HG03064 (cell line): ENCODE measurements around the gene MYL12B.
"Not testable (repeated sequence)": the region's sequence is repeated elsewhere in the genome, so short reads cannot be mapped to it uniquely, and the experiment has no call there.

ENCODE experiments used
- ATAC-seq: cut with Tn5 transposase; IDR thresholded peaks from one replicate; pipeline ENCODE4 v1.9.1; 2021; ENCODE audit warnings: low read depth; ENCODE audit not compliant: unreplicated experiment

Gene MYL12B

GRCh38 chr18:3257627-3258120 is 4.3 kb upstream of the MYL12B start:
- ATAC-seq = no peak

- ATAC-seq = no peak
These were observed 949 bp upstream of the MYL12B start for GRCh38 chr18:3260995-3261372.

GRCh38 chr18:3262234-3263131 is 550 bp downstream of the MYL12B start:
- peak; percentile 20 for ATAC-seq

GRCh38 chr18:3263132-3263700 is 1.3 kb downstream of the MYL12B start:
- ATAC-seq = no peak

GRCh38 chr18:3264362-3264761 is 2.4 kb downstream of the MYL12B start:
- ATAC-seq = no peak

- ATAC-seq = no peak
These were observed 3.7 kb downstream of the MYL12B start for GRCh38 chr18:3265564-3266033.

- no peak for ATAC-seq
These were observed 4.2 kb downstream of the MYL12B start for GRCh38 chr18:3266062-3266608.

- no peak for ATAC-seq
These were observed 6.4 kb downstream of the MYL12B start for GRCh38 chr18:3268306-3268705.

- no peak for ATAC-seq
These were observed 7.4 kb downstream of the MYL12B start for GRCh38 chr18:3269241-3269913.

- ATAC-seq = no peak
These were observed 8.0 kb downstream of the MYL12B start for GRCh38 chr18:3269914-3270299.

- no peak for ATAC-seq
These were observed 11.1 kb downstream of the MYL12B start for GRCh38 chr18:3273042-3273441.

- not testable (repeated sequence) for ATAC-seq
These were observed 15.8 kb downstream of the MYL12B start for GRCh38 chr18:3277643-3278213.

GRCh38 chr18:3279201-3280185 is 17.6 kb downstream of the MYL12B start:
- peak; percentile 74 for ATAC-seq

GRCh38 chr18:3281456-3282400 is 19.8 kb downstream of the MYL12B start:
- no peak for ATAC-seq

GRCh38 chr18:3283253-3283863 is 21.4 kb downstream of the MYL12B start:
- ATAC-seq = no peak

GRCh38 chr18:3283908-3284307 is 22.0 kb downstream of the MYL12B start:
- ATAC-seq = no peak

GRCh38 chr18:3284501-3284900 is 22.6 kb downstream of the MYL12B start:
- ATAC-seq = no peak

GRCh38 chr18:3286159-3286558 is 24.2 kb downstream of the MYL12B start:
- ATAC-seq = no peak
